Lower leg skin (tissue), 3 donors: ENCODE measurements around the gene ZBTB24.
"Not testable (repeated sequence)": the region's sequence is repeated elsewhere in the genome, so short reads cannot be mapped to it uniquely, and the experiment has no call there.

Experiments
- CTCF ChIP-seq, 3 donors: fragments of 450-650 bp; IDR thresholded peaks; one replicate each; pipeline ENCODE4 v1.5.1; 2016; ENCODE audit warnings: antibody characterized with exemption in 3 of 3, mild to moderate bottlenecking in 3 of 3, moderate library complexity in 2 of 3
- POLR2A ChIP-seq, 2 donors: fragments of 450-650 bp; IDR thresholded peaks; one replicate each; pipeline ENCODE4 v1.6.1; 2016 to 2017; ENCODE audit warnings: antibody characterized with exemption in 2 of 2, mild to moderate bottlenecking in 1 of 2, moderate library complexity in 1 of 2

- not testable (repeated sequence) for TF ChIP-seq CTCF, POLR2A (IDR thresholded peaks at IDR 0.05)
Observed at GRCh38 chr6:109519647-109520046, 36.6 kb upstream of the ZBTB24 start.
